ENCODE measurements around the gene SEC63.
A peak's percentile ranks its signal among the peaks of the same experiment; 100 is the strongest.

SEC63 gene

GRCh38 chr6:107870381-107870780 is 87.6 kb downstream of the SEC63 start:
- no peak for TF ChIP-seq CTCF (IDR thresholded peaks at IDR 0.05; ENCODE audit: borderline replicate concordance, control extremely low read depth, extremely low read depth, insufficient read depth, missing control alignments)
- in situ Hi-C loops (cut with MboI; ENCODE audit: low sequenced_read_pairs, unreplicated experiment): no loop called here
- DNase-seq (ENCODE audit: low spot score): no peak

DNA sequence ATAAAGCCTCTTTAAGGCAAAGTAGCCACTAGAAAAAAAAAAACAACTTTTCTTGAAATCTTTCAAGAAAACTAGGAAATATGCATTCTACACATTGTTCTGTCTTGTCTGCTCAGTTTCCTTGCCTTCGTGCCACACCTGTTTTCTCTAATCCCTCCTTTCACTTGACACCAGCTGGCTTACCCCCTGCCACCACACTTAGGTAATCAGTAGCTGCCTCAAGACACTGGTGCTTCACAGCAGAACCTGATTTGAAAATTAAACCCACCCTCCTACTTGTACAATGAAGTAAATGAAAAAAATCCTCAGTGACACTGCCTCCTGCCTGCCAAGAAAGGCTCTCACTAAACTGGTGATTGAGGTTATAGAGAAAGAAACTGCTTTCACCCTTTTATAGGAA is 88.1 kb downstream of the SEC63 start:
- in situ Hi-C loops (cut with MboI; ENCODE audit: low sequenced_read_pairs, unreplicated experiment): no loop called here
- DNase-seq (ENCODE audit: low spot score): no peak
- no peak for TF ChIP-seq CTCF (IDR thresholded peaks at IDR 0.05; ENCODE audit: borderline replicate concordance, control extremely low read depth, extremely low read depth, insufficient read depth, missing control alignments)

DNA sequence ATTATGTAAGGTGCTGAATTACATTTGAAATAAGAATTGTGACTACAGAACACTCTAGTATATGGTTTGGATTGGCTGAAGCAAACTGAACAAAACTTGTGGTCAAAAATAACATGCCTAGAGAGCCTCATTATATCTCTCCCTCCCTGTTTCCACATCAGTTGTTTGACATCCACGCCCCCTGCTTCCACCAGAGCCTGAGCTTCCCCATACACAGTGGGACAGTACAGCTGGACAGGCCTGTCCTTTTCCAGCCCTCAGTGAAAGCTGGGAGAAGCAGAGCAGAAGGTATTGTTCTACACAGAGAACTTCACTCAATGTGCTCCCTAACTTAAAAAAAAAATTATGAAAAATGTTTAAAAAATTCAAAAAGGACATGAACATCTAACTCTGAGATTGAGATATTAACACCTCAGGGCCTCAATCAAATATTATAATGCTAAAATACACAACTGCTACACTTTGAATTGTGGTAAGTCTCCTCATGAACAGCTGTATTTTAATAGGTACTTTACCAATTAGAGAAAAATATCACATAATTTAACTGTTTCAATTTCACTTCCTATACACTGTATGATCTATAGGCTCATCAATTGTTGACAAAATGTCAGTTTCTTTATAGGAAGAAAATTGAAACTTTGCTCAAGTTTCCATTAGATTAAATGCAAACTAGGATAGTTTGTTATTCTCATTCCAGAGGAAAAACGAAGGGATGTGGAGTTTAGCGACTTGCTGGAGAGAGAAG is 89.0 kb downstream of the SEC63 start:
- no peak for DNase-seq (ENCODE audit: low spot score)
- in situ Hi-C loops (cut with MboI; ENCODE audit: low sequenced_read_pairs, unreplicated experiment): no loop called here
- TF ChIP-seq CTCF (IDR thresholded peaks at IDR 0.05; ENCODE audit: borderline replicate concordance, control extremely low read depth, extremely low read depth, insufficient read depth, missing control alignments): no peak

- no peak for TF ChIP-seq CTCF (IDR thresholded peaks at IDR 0.05; ENCODE audit: borderline replicate concordance, control extremely low read depth, extremely low read depth, insufficient read depth, missing control alignments)
- in situ Hi-C loops (cut with MboI; ENCODE audit: low sequenced_read_pairs, unreplicated experiment): no loop called here
- DNase-seq (ENCODE audit: low spot score): no peak
Measured at GRCh38 chr6:107867302-107867615, 90.7 kb downstream of the SEC63 start.

DNA sequence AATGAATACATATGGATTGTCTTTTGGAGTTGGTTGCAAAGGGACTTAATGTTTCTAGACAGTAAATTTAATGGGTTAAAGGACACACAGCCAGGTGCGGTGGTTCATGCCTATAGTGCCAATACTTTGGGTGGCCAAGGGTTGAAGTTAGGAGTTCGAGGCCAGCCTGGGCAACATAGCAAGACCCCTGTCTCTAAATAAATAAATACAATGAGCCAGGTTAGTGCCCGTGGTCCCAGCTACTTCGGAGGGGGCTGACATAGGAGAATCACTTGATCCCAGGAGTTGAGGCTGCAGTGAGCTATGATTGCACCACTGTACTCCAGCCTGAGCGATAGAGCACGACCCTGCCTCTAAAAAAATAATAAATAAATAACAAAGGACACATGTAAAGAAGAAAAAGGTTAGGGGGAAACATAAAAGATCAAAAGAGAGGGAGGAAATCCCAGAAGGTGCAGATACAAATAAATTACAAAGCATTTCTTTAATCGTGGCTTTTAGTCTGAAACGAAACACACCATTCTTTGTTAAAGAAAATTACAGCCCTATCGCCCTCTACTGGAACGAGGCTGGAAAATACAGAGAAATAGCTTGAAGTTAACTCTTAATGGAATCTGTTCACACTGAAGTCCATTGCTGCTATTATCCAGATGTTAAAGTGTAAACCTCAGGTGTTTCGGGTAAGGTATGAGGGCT is 91.3 kb downstream of the SEC63 start:
- DNase-seq (ENCODE audit: low spot score): peak; percentile 51
- in situ Hi-C loops (cut with MboI; ENCODE audit: low sequenced_read_pairs, unreplicated experiment): no loop called here

More for the DNA sequence above, 91.3 kb downstream of the SEC63 start:
- TF ChIP-seq CTCF (IDR thresholded peaks at IDR 0.05; ENCODE audit: borderline replicate concordance, control extremely low read depth, extremely low read depth, insufficient read depth, missing control alignments): peak; percentile 40
